Measurements from ENCODE around the gene FBXO39.

- TF ChIP-seq CTCF (IDR thresholded peaks at IDR 0.05) = no peak
- TF ChIP-seq POLR2A (IDR thresholded peaks at IDR 0.05) = no peak
- peak in 1 of 2 donors; percentile 30 for TF ChIP-seq EP300 (IDR thresholded peaks at IDR 0.05)
Measured at GRCh38 chr17:6753006-6753445, 23.0 kb upstream of the FBXO39 start.

Measured in tibial nerve (tissue), 4 donors.